OCI-LY1 (cell line): Measurements from ENCODE around the gene CACNA1E.

Experiments
- H2AFZ ChIP-seq: fragments of 200-600 bp; sonication (generic), shearing (Covaris generic); 2 replicates; pipeline ENCODE4 v1.6.0; 2014; ENCODE audit warnings: antibody characterized with exemption, mild to moderate bottlenecking, low read length
- H3F3A ChIP-seq: fragments of 200-600 bp; sonication (generic), shearing (Covaris generic); 2 replicates; pipeline ENCODE4 v1.6.0; 2014; ENCODE audit warnings: mild to moderate bottlenecking, antibody characterized with exemption, low read length, moderate library complexity; ENCODE audit not compliant: insufficient read depth
- H3K27ac ChIP-seq: fragments of 200-600 bp; sonication (generic); 2 replicates; pipeline ENCODE4 v1.5.1; 2014; ENCODE audit warnings: low read length, mixed run types, mild to moderate bottlenecking, low read depth; ENCODE audit not compliant: poor library complexity, severe bottlenecking
- H3K27me3 ChIP-seq: fragments of 200-600 bp; sonication (generic); 2 replicates; pipeline ENCODE4 v1.6.0; 2014; ENCODE audit warnings: antibody characterized with exemption, mild to moderate bottlenecking, low read length, moderate library complexity; ENCODE audit not compliant: insufficient read depth
- H3K36me3 ChIP-seq: fragments of 200-600 bp; sonication (generic); 2 replicates; pipeline ENCODE4 v1.6.1; 2014; ENCODE audit warnings: mild to moderate bottlenecking, antibody characterized with exemption, low read length, moderate library complexity, mixed read lengths; ENCODE audit not compliant: insufficient read depth
- H3K4me1 ChIP-seq: fragments of 200-600 bp; sonication (generic); 2 replicates; pipeline ENCODE4 v1.5.1; 2014; ENCODE audit warnings: mild to moderate bottlenecking, low read length, moderate library complexity; ENCODE audit not compliant: insufficient read depth, severe bottlenecking
- H3K4me2 ChIP-seq: fragments of 200-600 bp; sonication (generic), shearing (Covaris generic); 2 replicates; pipeline ENCODE4 v1.6.1; 2014; ENCODE audit warnings: low read length
- H3K4me3 ChIP-seq: fragments of 200-600 bp; sonication (generic); 2 replicates; pipeline ENCODE4 v1.5.1; 2014; ENCODE audit warnings: low read length, low read depth, mild to moderate bottlenecking, mixed read lengths; ENCODE audit not compliant: poor library complexity, severe bottlenecking
- H3K79me2 ChIP-seq: fragments of 200-600 bp; shearing (Covaris generic); 2 replicates; pipeline ENCODE4 v1.6.1; 2016; ENCODE audit warnings: mixed run types, low read length, mixed read lengths; ENCODE audit not compliant: insufficient read depth
- H3K9ac ChIP-seq: fragments of 200-600 bp; sonication (generic), shearing (Covaris generic); 2 replicates; pipeline ENCODE4 v1.6.1; 2014; ENCODE audit warnings: mild to moderate bottlenecking, low read length, mixed read lengths
- H3K9me2 ChIP-seq: fragments of 200-600 bp; sonication (generic), shearing (Covaris generic); 2 replicates; pipeline ENCODE4 v1.6.1; 2014; ENCODE audit warnings: low read depth, mild to moderate bottlenecking, low read length, mixed read lengths
- H3K9me3 ChIP-seq: fragments of 200-600 bp; shearing (Covaris generic); 2 replicates; pipeline ENCODE4 v1.6.1; 2014; ENCODE audit warnings: low read length, mixed read lengths
- H4K20me1 ChIP-seq: fragments of 200-600 bp; sonication (generic), shearing (Covaris generic); 2 replicates; pipeline ENCODE4 v1.6.0; 2016; ENCODE audit warnings: mild to moderate bottlenecking, low read length; ENCODE audit not compliant: insufficient read depth
- CTCF ChIP-seq: fragments of 200-600 bp; sonication (generic), shearing (Covaris generic); IDR thresholded peaks from 2 replicates; pipeline ENCODE4 v1.5.1; 2017; ENCODE audit warnings: mild to moderate bottlenecking, antibody characterized with exemption, low read length, moderate library complexity, mixed read lengths
- EZH2 ChIP-seq: fragments of 200-600 bp; sonication (generic), shearing (Covaris generic); IDR thresholded peaks from 2 replicates; pipeline ENCODE4 v1.8.0; 2017; ENCODE audit warnings: borderline replicate concordance, mixed run types, mild to moderate bottlenecking, antibody characterized with exemption, low read length, moderate library complexity, mixed read lengths

Gene CACNA1E

GRCh38 chr1:181748013-181748412 is 264.7 kb downstream of the CACNA1E start:
- no peak overlapping the region for H3K27ac ChIP-seq
- no peaks in the 10 kb centered on the region for H3K79me2 ChIP-seq
- no peaks in the 10 kb centered on the region for H3K4me1 ChIP-seq
- no peak overlapping the region for H3K4me3 ChIP-seq
- H3K4me2 ChIP-seq, result no peak overlapping the region
- no peaks in the 10 kb centered on the region for H3K9me3 ChIP-seq
- H3K9ac ChIP-seq, result no peak overlapping the region
- H3F3A ChIP-seq, result no peaks in the 10 kb centered on the region
- TF ChIP-seq EZH2 (no peak), CTCF (no peak)
- no peak overlapping the region for H2AFZ ChIP-seq
- no peaks in the 10 kb centered on the region for H3K27me3 ChIP-seq
- H3K9me2 ChIP-seq, result no peaks in the 10 kb centered on the region
- H4K20me1 ChIP-seq, result no peaks in the 10 kb centered on the region
- no peaks in the 10 kb centered on the region for H3K36me3 ChIP-seq

GRCh38 chr1:181754103-181754502 is 270.8 kb downstream of the CACNA1E start:
- H3K27ac ChIP-seq, result no peak overlapping the region
- H3K9ac ChIP-seq, result no peak overlapping the region
- no peaks in the 10 kb centered on the region for H4K20me1 ChIP-seq
- no peaks in the 10 kb centered on the region for H3K36me3 ChIP-seq
- H3K79me2 ChIP-seq, result no peaks in the 10 kb centered on the region
- H3K4me3 ChIP-seq, result no peak overlapping the region
- no peak for TF ChIP-seq CTCF
- H2AFZ ChIP-seq, result no peak overlapping the region
- H3K27me3 ChIP-seq, result no peaks in the 10 kb centered on the region
- H3K9me2 ChIP-seq, result no peaks in the 10 kb centered on the region
- H3K4me1 ChIP-seq, result no peaks in the 10 kb centered on the region
- no peak overlapping the region for H3K4me2 ChIP-seq
- H3F3A ChIP-seq, result no peaks in the 10 kb centered on the region
- no peaks in the 10 kb centered on the region for H3K9me3 ChIP-seq

- no peak overlapping the region for H3K27ac ChIP-seq
- H3K36me3 ChIP-seq, result no peaks in the 10 kb centered on the region
- no peak overlapping the region for H2AFZ ChIP-seq
- no peaks in the 10 kb centered on the region for H3K9me3 ChIP-seq
- no peaks in the 10 kb centered on the region for H3K4me1 ChIP-seq
- H3K9me2 ChIP-seq, result no peaks in the 10 kb centered on the region
- H3K4me3 ChIP-seq, result no peak overlapping the region
- no peak overlapping the region for H3K9ac ChIP-seq
- H3K4me2 ChIP-seq, result no peak overlapping the region
- TF ChIP-seq EZH2 (no peak), CTCF (no peak)
- H3K27me3 ChIP-seq, result peaks cover 3% of the 10 kb centered on the region; the same call in 1 of the 2 replicates
- H3F3A ChIP-seq, result no peaks in the 10 kb centered on the region
- H3K79me2 ChIP-seq, result no peaks in the 10 kb centered on the region
- no peaks in the 10 kb centered on the region for H4K20me1 ChIP-seq
Measured at GRCh38 chr1:181759481-181759880, 276.2 kb downstream of the CACNA1E start.
